GM12891 (cell line): ENCODE data around the gene CTNNA2.

ENCODE experiments used
- POLR2A ChIP-seq: IDR thresholded peaks from 2 replicates; pipeline ENCODE4 v1.6.1; 2011; ENCODE audit warnings: low read depth, low read length, control low read depth
- POLR2AphosphoS5 ChIP-seq: IDR thresholded peaks from 2 replicates; pipeline ENCODE4 v1.6.1; 2011; ENCODE audit warnings: low read depth, low read length, control low read depth
- POU2F2 ChIP-seq: IDR thresholded peaks from 2 replicates; pipeline ENCODE4 v1.6.1; 2011; ENCODE audit warnings: low read depth, mild to moderate bottlenecking, control low read depth, low read length, moderate library complexity
- SPI1 ChIP-seq: IDR thresholded peaks from 2 replicates; pipeline ENCODE4 v1.6.1; 2011; ENCODE audit warnings: low read depth, low read length, control low read depth
- TAF1 ChIP-seq: IDR thresholded peaks from 2 replicates; pipeline ENCODE4 v1.6.1; 2011; ENCODE audit warnings: low read depth, low read length, control low read depth

DNA sequence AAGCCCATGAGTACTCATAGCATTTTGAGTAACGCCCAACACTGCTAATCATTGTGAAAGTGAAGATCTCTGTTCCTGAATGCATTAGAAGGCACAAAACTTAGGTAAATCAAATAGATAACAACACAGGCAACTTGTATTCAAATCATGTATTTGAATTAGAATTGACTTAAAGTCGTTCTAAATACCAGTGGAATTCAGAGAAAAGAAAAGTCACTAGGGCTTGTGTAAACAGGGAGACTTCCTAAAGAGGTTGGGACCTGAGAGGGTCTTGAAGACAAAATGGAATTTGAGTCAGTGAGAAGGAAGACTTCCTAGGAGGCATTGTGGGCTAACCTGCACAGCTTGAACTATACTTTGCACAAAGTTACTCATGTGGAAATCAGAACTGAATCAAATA, 127.2 kb downstream of the CTNNA2 start:
- no peak for TF ChIP-seq POLR2A
- no peak for TF ChIP-seq SPI1
- no peak for TF ChIP-seq POLR2AphosphoS5
- no peak for TF ChIP-seq POU2F2
- no peak for TF ChIP-seq TAF1
